ENCODE data around the gene CD200.

CD200 gene

GRCh38 chr3:112339609-112340008 lies 6.7 kb downstream of the CD200 start:
- TF ChIP-seq GATA2 (IDR thresholded peaks at IDR 0.05; ENCODE audit: low read depth, low read length) = no peak
- TF ChIP-seq GATA3 (IDR thresholded peaks at IDR 0.05; ENCODE audit: low read depth, low read length) = no peak

GRCh38 chr3:112341386-112341785 lies 8.4 kb downstream of the CD200 start:
- no peak for TF ChIP-seq GATA3 (IDR thresholded peaks at IDR 0.05; ENCODE audit: low read depth, low read length)
- TF ChIP-seq GATA2 (IDR thresholded peaks at IDR 0.05; ENCODE audit: low read depth, low read length) = no peak

- TF ChIP-seq GATA2 (IDR thresholded peaks at IDR 0.05; ENCODE audit: low read depth, low read length) (no peak), GATA3 (IDR thresholded peaks at IDR 0.05; ENCODE audit: low read depth, low read length) (no peak)
Measured at GRCh38 chr3:112345681-112346080, 12.7 kb downstream of the CD200 start.

GRCh38 chr3:112346491-112347122 lies 13.7 kb downstream of the CD200 start:
- TF ChIP-seq GATA3 (IDR thresholded peaks at IDR 0.05; ENCODE audit: low read depth, low read length) (no peak), GATA2 (IDR thresholded peaks at IDR 0.05; ENCODE audit: low read depth, low read length) (no peak)

GRCh38 chr3:112348943-112349342 lies 16.0 kb downstream of the CD200 start:
- TF ChIP-seq GATA2 (IDR thresholded peaks at IDR 0.05; ENCODE audit: low read depth, low read length) = no peak

- no peak for TF ChIP-seq GATA2 (IDR thresholded peaks at IDR 0.05; ENCODE audit: low read depth, low read length)
- no peak for TF ChIP-seq GATA3 (IDR thresholded peaks at IDR 0.05; ENCODE audit: low read depth, low read length)
Measured at GRCh38 chr3:112349557-112349956, 16.6 kb downstream of the CD200 start.

- TF ChIP-seq GATA3 (IDR thresholded peaks at IDR 0.05; ENCODE audit: low read depth, low read length) (no peak), GATA2 (IDR thresholded peaks at IDR 0.05; ENCODE audit: low read depth, low read length) (no peak)
Measured at GRCh38 chr3:112350018-112350810, 17.3 kb downstream of the CD200 start.

GRCh38 chr3:112351036-112351435 lies 18.1 kb downstream of the CD200 start:
- TF ChIP-seq GATA2 (IDR thresholded peaks at IDR 0.05; ENCODE audit: low read depth, low read length) = no peak
- no peak for TF ChIP-seq GATA3 (IDR thresholded peaks at IDR 0.05; ENCODE audit: low read depth, low read length)

GRCh38 chr3:112351823-112352222 lies 18.9 kb downstream of the CD200 start:
- TF ChIP-seq GATA2 (IDR thresholded peaks at IDR 0.05; ENCODE audit: low read depth, low read length) (no peak), GATA3 (IDR thresholded peaks at IDR 0.05; ENCODE audit: low read depth, low read length) (no peak)

GRCh38 chr3:112352720-112353119 lies 19.8 kb downstream of the CD200 start:
- TF ChIP-seq GATA3 (IDR thresholded peaks at IDR 0.05; ENCODE audit: low read depth, low read length) (no peak), GATA2 (IDR thresholded peaks at IDR 0.05; ENCODE audit: low read depth, low read length) (no peak)

- TF ChIP-seq GATA2 (IDR thresholded peaks at IDR 0.05; ENCODE audit: low read depth, low read length) (no peak), GATA3 (IDR thresholded peaks at IDR 0.05; ENCODE audit: low read depth, low read length) (no peak)
Measured at GRCh38 chr3:112353365-112353764, 20.4 kb downstream of the CD200 start.

GRCh38 chr3:112354642-112355306 lies 21.8 kb downstream of the CD200 start:
- no peak for TF ChIP-seq GATA3 (IDR thresholded peaks at IDR 0.05; ENCODE audit: low read depth, low read length)
- no peak for TF ChIP-seq GATA2 (IDR thresholded peaks at IDR 0.05; ENCODE audit: low read depth, low read length)

- TF ChIP-seq GATA3 (IDR thresholded peaks at IDR 0.05; ENCODE audit: low read depth, low read length) (no peak), GATA2 (IDR thresholded peaks at IDR 0.05; ENCODE audit: low read depth, low read length) (no peak)
Measured at GRCh38 chr3:112355307-112355687, 22.3 kb downstream of the CD200 start.

- TF ChIP-seq GATA3 (IDR thresholded peaks at IDR 0.05; ENCODE audit: low read depth, low read length) (no peak), GATA2 (IDR thresholded peaks at IDR 0.05; ENCODE audit: low read depth, low read length) (no peak)
Measured at GRCh38 chr3:112357930-112358780, 25.2 kb downstream of the CD200 start.
